ENCODE measurements around the gene CFH.
"Not testable (repeated sequence)": the region's sequence is repeated elsewhere in the genome, so short reads cannot be mapped to it uniquely, and the experiment has no call there.

DNA sequence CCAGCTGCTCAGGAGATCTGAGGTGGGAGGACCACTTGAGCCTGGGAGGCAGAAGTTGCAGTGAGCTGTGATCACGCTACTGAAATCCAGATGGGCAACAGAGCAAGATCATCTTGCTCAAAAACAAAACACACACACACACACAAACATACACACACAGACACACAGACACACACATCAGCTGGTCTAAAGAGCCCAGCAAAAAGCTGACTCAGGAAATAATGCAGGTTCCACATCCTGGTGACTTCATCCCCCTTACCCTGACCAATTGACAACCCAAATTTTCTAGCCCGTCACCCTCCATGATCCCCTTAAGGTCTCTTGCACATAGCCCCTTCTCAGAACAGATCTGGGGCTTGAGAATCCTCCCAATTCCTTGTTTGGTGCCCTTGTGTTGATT is 58.0 kb downstream of the CFH start:
- not testable (repeated sequence) for TF ChIP-seq POLR2A, POLR2AphosphoS5, EP300 (IDR thresholded peaks at IDR 0.05)

Data from upper lobe of left lung (tissue), 4 donors.